Activated naive CD4-positive, alpha-beta T cell treated with anti-CD3 and anti-CD28 coated beads for 36 hours (primary cell): ENCODE data around the gene CCDC116. TPM values are rescaled to one million over a fixed set of nuclear protein-coding genes. Genes with fewer than 3 reads are reported as not detected.
A peak's percentile ranks its signal among the peaks of the same experiment; 100 is the strongest.
"Not testable (repeated sequence)": the region's sequence is repeated elsewhere in the genome, so short reads cannot be mapped to it uniquely, and the experiment has no call there.

Experiments
- CTCF ChIA-PET: fragments of 350-600 bp; sonication (Branson Sonifier 250); formaldehyde crosslinking; loops from one replicate; lab custom pipeline; 2021; ENCODE audit warnings: antibody characterized with exemption; lab: Charles Lee
- DNase-seq: peaks from one replicate; pipeline ENCODE4 v3.0.0-alpha.2; 2020
- H3K27ac Mint-ChIP-seq: one replicate; pipeline ENCODE4 v1.8.0; 2021; ENCODE audit warnings: mild to moderate bottlenecking, mixed read lengths
- H3K27me3 Mint-ChIP-seq: one replicate; pipeline ENCODE4 v1.8.0; 2021; ENCODE audit warnings: low read depth, mixed read lengths
- H3K36me3 Mint-ChIP-seq: one replicate; pipeline ENCODE4 v1.8.0; 2021; ENCODE audit warnings: low read depth, mixed read lengths
- H3K4me1 Mint-ChIP-seq: one replicate; pipeline ENCODE4 v1.8.0; 2021; ENCODE audit warnings: low read depth, mixed read lengths
- H3K4me3 Mint-ChIP-seq: one replicate; pipeline ENCODE4 v1.8.0; 2021; ENCODE audit warnings: mild to moderate bottlenecking, moderate library complexity, mixed read lengths
- H3K9me3 Mint-ChIP-seq: one replicate; pipeline ENCODE4 v1.8.0; 2021; ENCODE audit warnings: mixed read lengths
- intact Hi-C: fragments of 100-400 bp; cut with micrococcal nuclease; formaldehyde crosslinking; loops from one replicate; pipeline ENCODE4 v1.15.1; 2023
- total RNA-seq, 2 experiments: library from RNA; stranded (reverse); gene quantifications; one replicate each; pipeline ENCODE4 v1.2.3, GENCODE V29; 2021

Gene CCDC116
- total RNA-seq, 2 experiments from 2014 or later: 0.19 to 0.30 TPM

GRCh38 chr22:21613553-21614233 is 18.9 kb upstream of the CCDC116 start:
- H3K27me3 Mint-ChIP-seq: no peaks in the 10 kb centered on the region
- DNase-seq: no peak
- no peak overlapping the region for H3K4me3 Mint-ChIP-seq
- H3K27ac Mint-ChIP-seq: peak overlapping the region; percentile 2
- peaks cover 14% of the 10 kb centered on the region for H3K4me1 Mint-ChIP-seq
- CTCF ChIA-PET: interaction anchor here (1.9 kb wide), 1 partner anchor 33 kb away, joined by 5 read pairs; no protein-coding TSS in a partner anchor
- H3K36me3 Mint-ChIP-seq: peaks cover 18% of the 10 kb centered on the region
- H3K9me3 Mint-ChIP-seq: no peaks in the 10 kb centered on the region
- intact Hi-C loops: loop anchor here (10.0 kb wide), 1 partner anchor 581 kb away; no protein-coding TSS in a partner anchor

- peaks cover 18% of the 10 kb centered on the region for H3K36me3 Mint-ChIP-seq
- CTCF ChIA-PET: interaction anchor here (0.5 to 2.4 kb wide), 3 partner anchors 14 to 36 kb away, joined by 4 to 8 read pairs (median 7); partner anchors contain the start of genes SDF2L1 and YDJC
- no peak overlapping the region for H3K4me3 Mint-ChIP-seq
- peaks cover 14% of the 10 kb centered on the region for H3K4me1 Mint-ChIP-seq
- DNase-seq: no peak
- H3K27me3 Mint-ChIP-seq: no peaks in the 10 kb centered on the region
- intact Hi-C loops: loop anchor here (5.0 to 10.0 kb wide), 2 partner anchors 37 to 579 kb away; no protein-coding TSS in a partner anchor
- no peaks in the 10 kb centered on the region for H3K9me3 Mint-ChIP-seq
- no peak overlapping the region for H3K27ac Mint-ChIP-seq
Measured at GRCh38 chr22:21615731-21616130, 16.8 kb upstream of the CCDC116 start.

- intact Hi-C loops: loop anchor here (5.0 to 10.0 kb wide), 2 partner anchors 35 to 577 kb away; no protein-coding TSS in a partner anchor
- H3K27me3 Mint-ChIP-seq, H3K4me1 Mint-ChIP-seq, H3K4me3 Mint-ChIP-seq, H3K27ac Mint-ChIP-seq, H3K9me3 Mint-ChIP-seq, DNase-seq: not testable (repeated sequence)
- CTCF ChIA-PET: interaction anchor here (0.5 to 1.9 kb wide), 2 partner anchors 12 to 1223 kb away, joined by 5 to 8 read pairs; partner anchors contain the start of gene YDJC
- H3K36me3 Mint-ChIP-seq: peaks cover 16% of the 10 kb centered on the region
Measured at GRCh38 chr22:21617337-21617736, 15.2 kb upstream of the CCDC116 start.

- CTCF ChIA-PET: interaction anchor here (0.5 to 1.8 kb wide), 3 partner anchors 8 to 23 kb away, joined by 3 to 4 read pairs (median 3); no protein-coding TSS in a partner anchor
- H3K36me3 Mint-ChIP-seq: peaks cover 2% of the 10 kb centered on the region
- H3K27ac Mint-ChIP-seq: no peak overlapping the region
Measured at GRCh38 chr22:21621025-21621424, 11.5 kb upstream of the CCDC116 start.

GRCh38 chr22:21622011-21622918 is 10.3 kb upstream of the CCDC116 start:
- H3K27ac Mint-ChIP-seq: peak overlapping the region; percentile 17
- peaks cover 16% of the 10 kb centered on the region for H3K4me1 Mint-ChIP-seq
- peaks cover 7% of the 10 kb centered on the region for H3K36me3 Mint-ChIP-seq
- intact Hi-C loops: no loop called here
- H3K9me3 Mint-ChIP-seq: no peaks in the 10 kb centered on the region
- CTCF ChIA-PET: interaction anchor here (1.3 to 13.9 kb wide), 2 partner anchors 22 to 34 kb away, joined by 3 to 208 read pairs; partner anchors contain the start of gene SDF2L1
- no peak overlapping the region for H3K4me3 Mint-ChIP-seq
- no peak for DNase-seq
- no peaks in the 10 kb centered on the region for H3K27me3 Mint-ChIP-seq

More at GRCh38 chr22:21621025-21621424, 11.5 kb upstream of the CCDC116 start:
- Mint-ChIP-seq H3K4me3 (no peak overlapping the region), H3K27me3 (no peaks in the 10 kb centered on the region), H3K4me1 (peaks cover 7% of the 10 kb centered on the region), H3K9me3 (no peaks in the 10 kb centered on the region)
- DNase-seq: no peak
- intact Hi-C loops: no loop called here

- intact Hi-C loops: no loop called here
- Mint-ChIP-seq H3K9me3 (no peaks in the 10 kb centered on the region), H3K4me1 (peaks cover 24% of the 10 kb centered on the region), H3K27ac (peak overlapping the region; percentile 26), H3K27me3 (no peaks in the 10 kb centered on the region), H3K4me3 (no peak overlapping the region), H3K36me3 (peaks cover 15% of the 10 kb centered on the region)
- DNase-seq: no peak
- CTCF ChIA-PET: interaction anchor here (1.3 to 13.9 kb wide), 2 partner anchors 21 to 35 kb away, joined by 3 to 208 read pairs; partner anchors contain the start of gene SDF2L1
Measured at GRCh38 chr22:21622919-21623647, 9.5 kb upstream of the CCDC116 start.

DNA sequence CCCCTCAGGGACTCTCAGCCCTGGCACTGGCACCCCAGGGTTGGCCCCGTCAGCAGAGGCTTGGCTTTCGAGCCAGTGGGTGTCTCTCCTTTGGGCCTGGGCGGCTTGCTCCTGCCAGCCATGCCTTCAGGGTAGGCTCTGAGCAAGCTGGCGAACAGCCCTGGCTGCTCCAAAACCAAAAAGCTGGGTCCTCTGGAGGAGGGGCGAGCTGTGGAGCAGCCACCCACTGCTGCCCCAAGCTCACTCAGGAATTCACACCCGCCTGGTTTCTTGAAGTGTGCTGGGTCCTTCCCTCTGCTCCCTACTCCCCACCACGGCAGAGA is 9.0 kb upstream of the CCDC116 start:
- Mint-ChIP-seq H3K9me3 (no peaks in the 10 kb centered on the region), H3K36me3 (peaks cover 18% of the 10 kb centered on the region), H3K4me1 (peaks cover 27% of the 10 kb centered on the region), H3K4me3 (no peak overlapping the region), H3K27me3 (no peaks in the 10 kb centered on the region), H3K27ac (no peak overlapping the region)
- intact Hi-C loops: no loop called here
- no peak for DNase-seq
- CTCF ChIA-PET: interaction anchor here (1.2 to 13.9 kb wide), 3 partner anchors 14 to 36 kb away, joined by 3 to 208 read pairs (median 3); partner anchors contain the start of gene SDF2L1

GRCh38 chr22:21624120-21624879 is 8.3 kb upstream of the CCDC116 start:
- Mint-ChIP-seq H3K4me3 (no peak overlapping the region), H3K9me3 (no peaks in the 10 kb centered on the region), H3K27me3 (no peaks in the 10 kb centered on the region), H3K4me1 (peaks cover 29% of the 10 kb centered on the region), H3K36me3 (peaks cover 20% of the 10 kb centered on the region), H3K27ac (peak overlapping the region; percentile 82)
- peak; percentile 53 for DNase-seq
- CTCF ChIA-PET: interaction anchor here (0.6 to 13.9 kb wide), 5 partner anchors 12 to 67 kb away, joined by 3 to 208 read pairs (median 3); partner anchors contain the start of gene SDF2L1
- intact Hi-C loops: no loop called here

DNA sequence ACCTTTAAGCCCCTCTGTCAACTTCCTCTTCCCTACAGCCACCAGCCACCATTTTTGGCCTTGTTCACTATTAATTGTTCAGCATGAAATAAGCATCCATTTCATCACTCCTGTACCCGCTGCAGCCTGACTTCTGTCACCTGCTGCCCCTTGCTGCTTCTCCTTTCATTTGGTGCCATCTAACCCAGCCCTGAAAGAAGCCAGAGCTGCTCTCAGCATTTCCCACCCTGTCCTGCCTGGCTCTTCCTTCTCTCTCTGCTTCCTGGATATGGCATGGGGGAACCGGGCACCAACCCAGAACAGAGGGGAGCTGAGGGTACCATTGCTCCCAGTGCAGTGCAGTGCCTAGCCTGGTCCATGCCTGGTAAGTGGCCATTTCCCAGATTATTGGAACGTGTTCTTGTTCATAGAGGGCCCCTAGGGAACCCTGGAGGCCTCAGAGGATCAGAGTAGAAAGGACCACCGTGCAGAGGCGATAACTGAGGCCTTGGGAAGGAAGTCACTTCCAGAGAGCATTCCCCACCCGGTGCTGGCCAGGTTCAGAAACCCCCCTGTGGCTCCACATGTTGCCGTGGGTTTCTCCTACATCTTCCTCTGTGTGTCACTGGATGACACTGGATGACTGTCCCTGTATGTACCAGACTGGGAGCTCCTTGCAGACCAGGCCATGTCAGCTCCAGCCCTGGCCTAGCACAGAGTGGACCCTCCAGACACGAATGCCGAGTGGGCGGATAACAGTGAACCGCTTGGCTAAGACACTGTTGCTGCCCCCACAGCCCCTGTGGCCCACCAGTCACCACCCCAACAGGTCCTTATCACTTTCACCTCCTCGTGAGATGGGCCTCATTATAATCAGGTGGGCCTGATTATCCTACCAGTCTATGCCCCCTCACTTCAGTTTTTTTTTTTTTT is 7.4 kb upstream of the CCDC116 start:
- peaks cover 29% of the 10 kb centered on the region for H3K4me1 Mint-ChIP-seq
- intact Hi-C loops: no loop called here
- H3K36me3 Mint-ChIP-seq: peaks cover 20% of the 10 kb centered on the region
- CTCF ChIA-PET: interaction anchor here (0.6 to 13.9 kb wide), 5 partner anchors 13 to 67 kb away, joined by 3 to 208 read pairs (median 3); partner anchors contain the start of gene SDF2L1
- no peaks in the 10 kb centered on the region for H3K27me3 Mint-ChIP-seq
- peak overlapping the region; percentile 82 for H3K27ac Mint-ChIP-seq
- no peaks in the 10 kb centered on the region for H3K9me3 Mint-ChIP-seq
- DNase-seq: no peak
- H3K4me3 Mint-ChIP-seq: no peak overlapping the region

- H3K27me3 Mint-ChIP-seq: no peaks in the 10 kb centered on the region
- no peaks in the 10 kb centered on the region for H3K9me3 Mint-ChIP-seq
- peaks cover 20% of the 10 kb centered on the region for H3K36me3 Mint-ChIP-seq
- peaks cover 35% of the 10 kb centered on the region for H3K4me1 Mint-ChIP-seq
- no peak overlapping the region for H3K4me3 Mint-ChIP-seq
- CTCF ChIA-PET: interaction anchor here (13.9 kb wide), 1 partner anchor 18 kb away, joined by 208 read pairs; the partner anchor contains the start of gene SDF2L1
- peak overlapping the region; percentile 75 for H3K27ac Mint-ChIP-seq
- no peak for DNase-seq
- intact Hi-C loops: no loop called here
Measured at GRCh38 chr22:21626073-21626734, 6.4 kb upstream of the CCDC116 start.
